Thoracic aorta (tissue), 2 donors: ENCODE results near the gene TRIM46. TPM values are rescaled to one million over a fixed set of nuclear protein-coding genes. Genes with fewer than 3 reads are reported as not detected.
A peak's percentile ranks its signal among the peaks of the same experiment; 100 is the strongest.
"Not testable (repeated sequence)": the region's sequence is repeated elsewhere in the genome, so short reads cannot be mapped to it uniquely, and the experiment has no call there.

ENCODE experiments used
- ATAC-seq: fragments of 150-250 bp; one replicate; pipeline ENCODE4 v1.8.0; 2017; ENCODE audit warnings: low read depth; ENCODE audit not compliant: insufficient number of reproducible peaks, low FRiP score
- DNase-seq: peaks from one replicate; pipeline ENCODE4 v3.0.0-alpha.2; 2020; ENCODE audit warnings: low spot score
- H3K27ac ChIP-seq, 2 donors: fragments of 200-600 bp; sonication (generic); 1 replicate in 1 of 2; 2 replicates in 1 of 2; pipeline ENCODE4 v1.5.1; 2016; ENCODE audit warnings: mild to moderate bottlenecking in 2 of 2, moderate library complexity in 2 of 2
- H3K27me3 ChIP-seq: fragments of 200-600 bp; sonication (generic); replicated peaks from 2 replicates; pipeline ENCODE4 v1.6.0; 2016; ENCODE audit warnings: mild to moderate bottlenecking; ENCODE audit not compliant: insufficient read depth
- H3K36me3 ChIP-seq: fragments of 200-600 bp; sonication (generic); one replicate; pipeline ENCODE4 v1.5.1; 2016
- H3K4me1 ChIP-seq, 2 donors: fragments of 200-600 bp; sonication (generic); 1 replicate in 1 of 2; 2 replicates in 1 of 2; pipeline versions ENCODE4 v1.5.1 to v1.6.0; 2016; ENCODE audit warnings: low read depth in 2 of 2, mild to moderate bottlenecking in 1 of 2; ENCODE audit not compliant: control insufficient read depth in 1 of 2
- H3K4me3 ChIP-seq: fragments of 200-600 bp; sonication (generic); 2 replicates; pipeline ENCODE4 v1.5.1; 2016; ENCODE audit warnings: mild to moderate bottlenecking
- H3K9me3 ChIP-seq: fragments of 200-600 bp; sonication (generic); 2 replicates; pipeline ENCODE4 v1.5.1; 2016
- CTCF ChIP-seq: fragments of 200-600 bp; sonication (generic); IDR thresholded peaks from one replicate; pipeline ENCODE4 v1.5.1; 2019; ENCODE audit warnings: antibody characterized with exemption
- total RNA-seq, 2 donors: library from RNA; depleted of rRNA; stranded (reverse); fragments of >200 nt; gene quantifications; one replicate each; pipeline versions ENCODE4 v1.1.0 to v1.2.3, GENCODE V29; 2016

The TRIM46 gene
- total RNA-seq, 2 donors from 2014 or later = 2.7 to 5.8 TPM

- H3K27me3 ChIP-seq = no peaks in the 10 kb centered on the region
- H3K9me3 ChIP-seq = no peaks in the 10 kb centered on the region
- no peak overlapping the region for H3K27ac ChIP-seq
- ATAC-seq (no peak), DNase-seq (no peak)
- H3K4me1 ChIP-seq = no peaks in the 10 kb centered on the region
- H3K4me3 ChIP-seq = no peak overlapping the region
- TF ChIP-seq CTCF = no peak
- no peaks in the 10 kb centered on the region for H3K36me3 ChIP-seq
Measured at GRCh38 chr1:155186794-155187455, 13.3 kb downstream of the TRIM46 start.

GRCh38 chr1:155187456-155187891 is 13.8 kb downstream of the TRIM46 start:
- H3K4me1 ChIP-seq = no peaks in the 10 kb centered on the region
- no peaks in the 10 kb centered on the region for H3K36me3 ChIP-seq
- H3K9me3 ChIP-seq = no peaks in the 10 kb centered on the region
- ATAC-seq (no peak), DNase-seq (no peak)
- H3K27ac ChIP-seq = no peak overlapping the region
- TF ChIP-seq CTCF = no peak
- no peaks in the 10 kb centered on the region for H3K27me3 ChIP-seq
- H3K4me3 ChIP-seq = no peak overlapping the region

GRCh38 chr1:155188268-155188667 is 14.6 kb downstream of the TRIM46 start:
- no peaks in the 10 kb centered on the region for H3K9me3 ChIP-seq
- no peak overlapping the region for H3K4me3 ChIP-seq
- no peaks in the 10 kb centered on the region for H3K36me3 ChIP-seq
- peaks cover 3 to 4% of the 10 kb centered on the region in 2 donors for H3K4me1 ChIP-seq
- ATAC-seq (no peak), DNase-seq (no peak)
- no peak for TF ChIP-seq CTCF
- no peak overlapping the region for H3K27ac ChIP-seq
- H3K27me3 ChIP-seq = no peaks in the 10 kb centered on the region

GRCh38 chr1:155189926-155190325 is 16.3 kb downstream of the TRIM46 start:
- not testable (repeated sequence) for H3K9me3 ChIP-seq, H3K4me3 ChIP-seq, H3K27me3 ChIP-seq, H3K27ac ChIP-seq, DNase-seq, H3K36me3 ChIP-seq, ATAC-seq
- peaks cover 6 to 17% of the 10 kb centered on the region in 2 donors for H3K4me1 ChIP-seq

GRCh38 chr1:155191904-155192303 is 18.3 kb downstream of the TRIM46 start:
- DNase-seq = no peak
- Histone ChIP-seq H3K4me1 (peaks cover 6 to 25% of the 10 kb centered on the region in 2 donors), H3K27ac (peak overlapping the region; percentile 61 to 82), H3K36me3 (peaks cover 2% of the 10 kb centered on the region), H3K27me3 (no peaks in the 10 kb centered on the region), H3K9me3 (no peaks in the 10 kb centered on the region), H3K4me3 (no peak overlapping the region)
- TF ChIP-seq CTCF = no peak
- no peak for ATAC-seq
